Activated CD4-positive, alpha-beta T cell treated with anti-CD3 and anti-CD28 coated beads, Interleukin-2, amount 10 ng/mL, durations not matched to agents 7 days and 5 days (primary cell): Measurements from ENCODE around the gene PRKCZ. TPM values are rescaled to one million over a fixed set of nuclear protein-coding genes. Genes with fewer than 3 reads are reported as not detected.

Experiments
- CTCF ChIA-PET: fragments of 350-600 bp; sonication (Branson Sonifier 250); formaldehyde crosslinking; loops from one replicate; lab custom pipeline; 2021; ENCODE audit warnings: antibody characterized with exemption; lab: Charles Lee
- POLR2A ChIA-PET: fragments of 350-600 bp; sonication (Branson Sonifier 250); formaldehyde crosslinking; loops from one replicate; lab custom pipeline; 2021; ENCODE audit warnings: antibody characterized with exemption; lab: Charles Lee
- DNase-seq: peaks from one replicate; pipeline ENCODE4 v3.0.0-alpha.2; 2020
- H3K27ac Mint-ChIP-seq: one replicate; pipeline ENCODE4 v1.8.0; 2021; ENCODE audit warnings: mild to moderate bottlenecking, moderate library complexity, mixed read lengths
- H3K27me3 Mint-ChIP-seq: one replicate; pipeline ENCODE4 v1.8.0; 2021; ENCODE audit warnings: mixed read lengths
- H3K36me3 Mint-ChIP-seq: one replicate; pipeline ENCODE4 v1.8.0; 2021; ENCODE audit warnings: low read depth, mixed read lengths
- H3K4me1 Mint-ChIP-seq: one replicate; pipeline ENCODE4 v1.8.0; 2021; ENCODE audit warnings: mixed read lengths
- H3K4me3 Mint-ChIP-seq: one replicate; pipeline ENCODE4 v1.8.0; 2021; ENCODE audit warnings: mild to moderate bottlenecking, moderate library complexity, mixed read lengths
- H3K9me3 Mint-ChIP-seq: one replicate; pipeline ENCODE4 v1.8.0; 2021; ENCODE audit warnings: mixed read lengths
- total RNA-seq, 2 experiments: library from RNA; stranded (reverse); gene quantifications; one replicate each; pipeline ENCODE4 v1.2.3, GENCODE V29; 2021

PRKCZ gene
- total RNA-seq, 2 experiments from 2014 or later: 5.1 to 5.6 TPM

DNA sequence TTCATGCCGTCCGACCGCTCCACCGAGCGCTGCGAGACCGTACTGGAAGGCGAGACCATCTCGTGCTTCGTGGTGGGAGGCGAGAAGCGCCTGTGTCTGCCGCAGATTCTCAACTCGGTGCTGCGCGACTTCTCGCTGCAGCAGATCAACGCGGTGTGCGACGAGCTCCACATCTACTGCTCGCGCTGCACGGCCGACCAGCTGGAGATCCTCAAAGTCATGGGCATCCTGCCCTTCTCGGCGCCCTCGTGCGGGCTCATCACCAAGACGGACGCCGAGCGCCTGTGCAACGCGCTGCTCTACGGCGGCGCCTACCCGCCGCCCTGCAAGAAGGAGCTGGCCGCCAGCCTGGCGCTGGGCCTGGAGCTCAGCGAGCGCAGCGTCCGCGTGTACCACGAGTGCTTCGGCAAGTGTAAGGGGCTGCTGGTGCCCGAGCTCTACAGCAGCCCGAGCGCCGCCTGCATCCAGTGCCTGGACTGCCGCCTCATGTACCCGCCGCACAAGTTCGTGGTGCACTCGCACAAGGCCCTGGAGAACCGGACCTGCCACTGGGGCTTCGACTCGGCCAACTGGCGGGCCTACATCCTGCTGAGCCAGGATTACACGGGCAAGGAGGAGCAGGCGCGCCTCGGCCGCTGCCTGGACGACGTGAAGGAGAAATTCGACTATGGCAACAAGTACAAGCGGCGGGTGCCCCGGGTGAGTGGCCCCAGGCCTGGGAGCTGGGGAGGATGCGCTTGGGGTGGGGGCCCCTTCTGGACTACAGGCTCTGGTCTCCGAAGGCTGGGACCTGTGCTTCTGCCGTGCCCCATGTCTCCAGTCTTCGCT lies 179.0 kb downstream of the PRKCZ start:
- POLR2A ChIA-PET: interaction anchor here (0.6 to 1.0 kb wide), 2 partner anchors 30 to 87 kb away, joined by 3 read pairs; no protein-coding TSS in a partner anchor
- DNase-seq: peak; percentile 59
- peaks cover 3% of the 10 kb centered on the region for H3K27me3 Mint-ChIP-seq
- no peaks in the 10 kb centered on the region for H3K9me3 Mint-ChIP-seq
- peak overlapping the region; percentile 96 for H3K27ac Mint-ChIP-seq
- CTCF ChIA-PET: interaction anchor here (0.5 to 2.3 kb wide), 9 partner anchors 9 to 357 kb away, joined by 3 to 6 read pairs (median 3); no protein-coding TSS in a partner anchor
- H3K36me3 Mint-ChIP-seq: peaks cover 32% of the 10 kb centered on the region
- peaks cover 35% of the 10 kb centered on the region for H3K4me1 Mint-ChIP-seq
- H3K4me3 Mint-ChIP-seq: peak overlapping the region; percentile 90

DNA sequence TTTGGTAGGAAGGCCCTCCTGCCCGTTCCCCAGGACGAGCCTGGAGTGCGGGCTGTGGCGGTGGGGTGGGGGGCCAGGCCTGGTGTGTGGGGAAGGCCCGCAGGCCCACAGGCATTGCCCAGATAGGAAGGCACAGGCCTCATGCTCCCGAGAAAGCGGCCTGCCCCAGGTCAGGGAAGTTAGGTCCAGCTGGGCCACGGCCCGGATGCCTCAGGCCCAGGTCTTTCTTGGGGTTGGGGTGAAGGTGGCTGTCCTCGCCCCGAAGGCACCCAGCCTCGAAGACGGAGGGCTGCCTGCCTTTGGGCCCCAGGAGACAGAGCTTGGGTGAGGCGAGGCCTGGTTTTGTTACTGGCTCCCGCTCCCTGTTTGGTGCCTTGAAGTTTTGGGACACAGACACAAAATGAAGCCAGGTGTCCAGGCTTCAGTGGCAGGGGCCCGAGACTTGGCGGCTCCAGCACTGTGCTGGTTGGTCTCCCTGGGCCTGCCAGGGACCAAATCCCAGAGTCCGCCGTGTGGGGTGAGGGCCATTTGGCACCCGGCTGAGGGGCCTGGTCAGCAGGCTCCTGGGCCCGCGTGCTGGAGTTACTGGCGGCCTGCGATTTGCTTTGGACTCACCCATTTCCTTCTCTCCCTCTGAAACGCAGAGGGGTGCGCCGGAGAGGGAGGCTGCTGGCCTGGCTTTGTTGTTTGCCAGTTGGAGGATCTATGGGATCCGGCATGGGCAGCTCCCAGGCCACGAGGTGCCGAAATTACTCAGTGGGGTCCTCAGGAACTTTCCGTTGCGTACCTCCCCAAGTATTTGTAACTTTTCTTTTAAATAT lies 179.9 kb downstream of the PRKCZ start:
- POLR2A ChIA-PET: no interaction called here
- CTCF ChIA-PET: interaction anchor here (0.9 to 2.3 kb wide), 11 partner anchors 18 to 356 kb away, joined by 3 to 6 read pairs (median 3); partner anchors contain the start of gene FAAP20
- Mint-ChIP-seq H3K27ac (peak overlapping the region; percentile 96), H3K9me3 (no peaks in the 10 kb centered on the region), H3K4me1 (peaks cover 42% of the 10 kb centered on the region), H3K36me3 (peaks cover 32% of the 10 kb centered on the region), H3K4me3 (peak overlapping the region; percentile 90), H3K27me3 (peaks cover 3% of the 10 kb centered on the region)
- peak; percentile 23 for DNase-seq

DNA sequence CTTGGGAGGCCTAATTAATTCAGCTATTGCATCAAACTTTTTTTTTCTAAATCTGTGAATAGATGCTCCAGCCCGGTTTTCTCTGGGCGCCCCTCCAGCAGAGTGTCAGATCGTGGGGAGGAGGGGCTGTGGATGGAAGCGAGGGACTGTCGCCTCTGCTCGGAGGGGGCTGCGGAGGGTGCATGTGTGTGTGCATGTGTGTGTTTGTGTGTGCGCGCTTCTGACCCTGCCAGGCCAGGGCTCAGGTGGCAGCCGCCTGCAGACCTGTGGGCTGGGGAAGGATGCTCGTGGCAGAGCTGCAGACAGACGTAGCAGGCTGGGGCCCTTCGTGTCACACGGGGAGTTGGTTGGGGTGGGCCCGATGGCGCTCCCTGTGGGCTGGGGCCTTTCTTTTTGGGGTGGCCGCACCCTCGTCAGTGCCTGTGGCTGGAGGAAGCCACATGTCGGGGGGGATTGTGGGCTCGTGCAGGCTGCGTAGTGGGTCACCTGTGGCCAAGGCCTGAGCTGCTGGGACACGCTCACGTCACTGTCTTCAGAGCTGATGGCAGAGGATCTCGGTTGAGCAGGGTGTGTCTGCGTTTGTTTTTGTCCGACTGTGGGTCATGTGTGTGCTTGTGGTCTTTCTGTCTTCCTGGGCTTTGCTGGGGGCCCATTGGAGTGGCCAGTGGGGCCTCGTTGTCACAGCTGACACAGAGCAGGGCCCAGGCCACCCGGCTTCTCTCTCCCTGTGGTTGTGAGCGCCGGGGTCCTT lies 180.7 kb downstream of the PRKCZ start:
- peak overlapping the region; percentile 90 for H3K4me3 Mint-ChIP-seq
- peaks cover 3% of the 10 kb centered on the region for H3K27me3 Mint-ChIP-seq
- H3K4me1 Mint-ChIP-seq: peaks cover 51% of the 10 kb centered on the region
- H3K9me3 Mint-ChIP-seq: no peaks in the 10 kb centered on the region
- ChIA-PET CTCF (interaction anchor here (0.9 to 2.4 kb wide), 8 partner anchors 10 to 150 kb away, joined by 3 to 8 read pairs (median 3); partner anchors contain the start of gene FAAP20), POLR2A (no interaction called here)
- H3K36me3 Mint-ChIP-seq: peaks cover 37% of the 10 kb centered on the region
- peak overlapping the region; percentile 96 for H3K27ac Mint-ChIP-seq
- DNase-seq: peak; percentile 59

DNA sequence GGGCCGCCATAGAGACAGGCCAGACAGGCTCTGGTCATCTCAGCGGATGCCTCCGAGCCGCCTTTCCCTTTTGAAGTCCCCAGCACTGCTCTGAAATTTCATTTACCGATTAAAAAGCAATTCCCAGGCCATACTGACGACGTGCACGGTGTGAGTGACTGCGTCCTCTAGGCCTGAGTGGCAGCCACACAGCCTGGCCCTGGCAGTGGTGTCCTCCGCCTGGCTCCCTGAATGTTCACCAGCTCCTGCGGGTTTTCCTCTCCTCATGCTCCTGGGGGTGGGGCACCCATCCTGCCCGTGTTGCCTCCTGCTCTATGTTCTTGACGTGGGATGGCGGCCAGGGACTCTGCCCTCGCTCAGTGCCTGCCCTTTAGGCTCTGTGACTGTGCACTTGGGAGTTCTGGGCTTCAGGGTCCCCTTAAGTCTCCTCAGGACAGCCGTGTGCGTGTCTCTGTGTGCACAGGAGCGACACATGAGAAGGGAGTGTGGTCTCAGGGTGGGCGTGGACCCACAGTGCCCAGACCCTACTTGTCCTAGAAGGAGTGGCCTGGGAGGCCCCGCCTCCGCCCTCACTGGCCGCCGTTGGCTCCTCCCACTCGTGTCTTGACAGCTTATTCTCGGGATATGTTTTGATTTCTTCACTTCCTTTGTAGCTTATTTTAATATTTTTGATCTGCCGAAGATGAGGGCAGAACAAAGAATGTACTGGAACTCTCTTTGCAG lies 181.5 kb downstream of the PRKCZ start:
- H3K4me3 Mint-ChIP-seq: peak overlapping the region; percentile 90
- no peaks in the 10 kb centered on the region for H3K9me3 Mint-ChIP-seq
- peak overlapping the region; percentile 96 for H3K27ac Mint-ChIP-seq
- H3K4me1 Mint-ChIP-seq: peaks cover 56% of the 10 kb centered on the region
- POLR2A ChIA-PET: no interaction called here
- H3K36me3 Mint-ChIP-seq: peaks cover 39% of the 10 kb centered on the region
- H3K27me3 Mint-ChIP-seq: no peaks in the 10 kb centered on the region
- peak; percentile 80 for DNase-seq
- CTCF ChIA-PET: interaction anchor here (1.1 to 2.4 kb wide), 7 partner anchors 9 to 150 kb away, joined by 3 to 8 read pairs (median 4); partner anchors contain the start of gene FAAP20

DNA sequence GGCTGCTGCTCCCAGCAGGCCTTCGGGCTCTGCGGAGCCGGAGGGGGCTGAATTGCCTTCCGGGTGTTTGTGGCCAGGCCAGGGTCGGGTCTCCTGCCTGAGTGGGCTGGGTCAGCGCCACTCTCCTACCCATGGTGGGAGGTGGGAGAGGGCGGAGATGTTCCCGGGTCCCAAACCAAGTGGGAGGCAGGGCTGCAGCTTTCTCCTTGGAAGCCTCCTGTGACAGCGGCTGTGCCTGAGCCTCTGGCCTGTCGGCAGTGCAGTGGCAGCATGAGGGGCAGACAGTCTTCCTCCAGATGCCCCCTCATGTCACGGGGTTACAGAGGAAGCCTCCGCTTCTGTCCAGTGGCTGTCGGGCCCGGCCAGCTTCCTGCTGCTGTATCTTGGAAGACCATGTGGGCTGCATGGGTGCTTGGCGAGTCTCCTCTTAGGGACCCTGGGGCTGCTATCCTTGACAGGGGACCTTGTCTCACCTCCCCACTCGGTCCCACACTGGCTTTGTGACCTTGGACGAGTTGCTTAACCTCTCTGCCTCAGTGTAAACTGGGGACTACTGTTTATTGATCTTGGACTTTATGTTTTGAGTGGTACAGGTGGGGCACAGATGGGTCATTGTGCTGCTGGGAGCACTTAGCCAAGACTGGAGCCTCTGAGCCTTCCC lies 182.2 kb downstream of the PRKCZ start:
- Mint-ChIP-seq H3K27ac (peak overlapping the region; percentile 96), H3K9me3 (no peaks in the 10 kb centered on the region), H3K4me1 (peaks cover 63% of the 10 kb centered on the region), H3K36me3 (peaks cover 42% of the 10 kb centered on the region), H3K4me3 (peak overlapping the region; percentile 90), H3K27me3 (no peaks in the 10 kb centered on the region)
- ChIA-PET CTCF (interaction anchor here (0.7 to 2.8 kb wide), 7 partner anchors 8 to 149 kb away, joined by 3 to 14 read pairs (median 6); partner anchors contain the start of gene FAAP20), POLR2A (no interaction called here)
- DNase-seq: no peak

DNA sequence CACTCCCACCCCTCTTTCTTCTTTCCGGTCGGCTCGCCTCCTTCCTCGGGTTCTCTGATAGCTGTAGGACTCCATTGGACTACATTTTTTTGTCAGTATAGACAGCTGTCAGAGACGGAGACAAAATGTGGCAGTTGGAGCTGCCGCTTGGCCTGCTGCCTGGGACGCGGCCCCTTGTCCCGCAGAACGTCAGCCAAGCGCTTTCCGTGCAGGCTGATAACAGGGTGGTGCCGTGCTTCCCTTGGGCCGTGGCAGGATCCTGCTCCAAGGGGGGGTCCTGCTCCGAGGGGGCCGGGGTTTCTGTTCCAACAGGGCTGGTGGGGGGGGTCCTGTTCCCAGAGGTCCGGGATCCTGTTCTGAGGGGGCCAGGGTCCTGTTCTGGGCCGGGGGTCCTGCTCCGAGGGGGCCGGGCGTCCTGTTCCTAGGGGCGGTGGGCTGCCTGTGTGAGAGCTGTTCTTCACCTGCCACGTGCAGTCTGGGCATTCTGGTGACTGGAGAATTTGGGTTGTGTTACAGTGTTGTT lies 182.8 kb downstream of the PRKCZ start:
- Mint-ChIP-seq H3K4me3 (peak overlapping the region; percentile 90), H3K4me1 (peaks cover 66% of the 10 kb centered on the region), H3K27ac (peak overlapping the region; percentile 96), H3K36me3 (peaks cover 43% of the 10 kb centered on the region), H3K9me3 (no peaks in the 10 kb centered on the region), H3K27me3 (no peaks in the 10 kb centered on the region)
- no peak for DNase-seq
- POLR2A ChIA-PET: interaction anchor here (0.5 kb wide), 1 partner anchor 8 kb away, joined by 3 read pairs; no protein-coding TSS in a partner anchor
- CTCF ChIA-PET: interaction anchor here (0.7 to 2.9 kb wide), 8 partner anchors 8 to 149 kb away, joined by 3 to 15 read pairs (median 6); partner anchors contain the start of gene FAAP20

DNA sequence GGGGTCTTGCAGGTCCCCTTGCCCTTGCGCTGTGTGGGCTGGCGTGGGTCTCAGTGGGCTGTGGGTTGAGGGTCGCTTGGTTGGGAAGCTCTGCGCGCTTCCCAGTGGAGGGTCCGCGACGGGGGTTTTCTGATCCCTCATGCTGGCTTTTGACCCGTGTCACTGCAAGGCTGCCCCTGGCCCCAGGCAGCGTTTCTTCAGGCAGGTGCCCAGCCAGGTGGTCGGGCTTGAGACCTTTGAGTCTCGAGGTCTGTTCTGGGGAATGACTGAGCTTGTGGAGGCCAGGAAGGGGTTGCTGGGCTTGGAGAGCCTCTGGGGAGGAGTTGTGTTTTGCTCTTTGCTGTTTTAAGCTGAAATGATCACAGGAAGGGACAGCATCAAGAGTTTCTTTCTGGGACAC lies 183.3 kb downstream of the PRKCZ start:
- ChIA-PET CTCF (interaction anchor here (0.7 to 2.9 kb wide), 8 partner anchors 14 to 314 kb away, joined by 3 to 15 read pairs (median 5); partner anchors contain the start of gene FAAP20), POLR2A (interaction anchor here (0.5 kb wide), 1 partner anchor 7 kb away, joined by 3 read pairs; no protein-coding TSS in a partner anchor)
- peaks cover 66% of the 10 kb centered on the region for H3K4me1 Mint-ChIP-seq
- DNase-seq: no peak
- peaks cover 43% of the 10 kb centered on the region for H3K36me3 Mint-ChIP-seq
- no peaks in the 10 kb centered on the region for H3K27me3 Mint-ChIP-seq
- H3K4me3 Mint-ChIP-seq: peak overlapping the region; percentile 90
- H3K9me3 Mint-ChIP-seq: no peaks in the 10 kb centered on the region
- H3K27ac Mint-ChIP-seq: peak overlapping the region; percentile 81

DNA sequence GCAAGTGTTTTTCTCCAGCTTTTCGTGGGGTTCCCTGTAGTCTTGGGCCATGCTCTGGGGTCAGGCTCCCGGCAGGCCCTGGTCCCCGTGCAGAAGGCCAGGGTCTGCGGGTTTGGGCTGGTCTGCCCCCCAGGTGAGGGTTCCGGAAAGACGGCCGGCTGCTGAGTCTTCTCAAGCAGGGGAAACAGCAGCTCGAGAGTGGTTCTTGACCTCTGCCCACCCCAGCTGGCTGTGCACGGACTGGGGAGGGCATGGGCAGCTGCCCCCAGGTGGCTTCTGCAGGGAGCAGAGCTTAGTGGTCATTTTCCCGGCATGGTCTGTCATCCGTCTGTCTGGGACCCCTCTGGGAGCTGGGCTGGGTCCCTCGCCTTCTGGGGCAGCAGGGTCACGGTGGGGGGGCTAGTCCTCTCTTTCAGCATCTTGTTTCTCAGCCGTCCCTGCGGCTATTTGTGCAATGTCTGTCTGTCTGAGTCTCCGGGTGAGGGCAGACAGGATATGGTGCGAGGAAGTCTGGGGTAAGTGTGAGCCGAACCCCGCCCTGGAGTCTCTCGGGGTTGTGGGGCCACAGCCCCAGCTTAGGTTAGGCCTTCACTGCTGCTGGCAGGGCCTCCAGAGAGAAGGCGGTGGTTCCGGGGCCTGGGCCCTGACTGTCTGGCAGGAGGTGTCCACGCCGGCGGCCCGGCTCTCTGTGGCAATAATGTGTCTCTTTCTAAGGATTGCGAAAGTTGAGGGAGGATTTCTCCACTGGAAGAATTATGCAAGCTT lies 184.0 kb downstream of the PRKCZ start:
- POLR2A ChIA-PET: no interaction called here
- H3K4me3 Mint-ChIP-seq: peak overlapping the region; percentile 90
- no peaks in the 10 kb centered on the region for H3K9me3 Mint-ChIP-seq
- H3K4me1 Mint-ChIP-seq: peaks cover 70% of the 10 kb centered on the region
- H3K36me3 Mint-ChIP-seq: peaks cover 40% of the 10 kb centered on the region
- DNase-seq: peak; percentile 81
- no peaks in the 10 kb centered on the region for H3K27me3 Mint-ChIP-seq
- peak overlapping the region; percentile 92 for H3K27ac Mint-ChIP-seq
- CTCF ChIA-PET: interaction anchor here (0.6 to 2.9 kb wide), 11 partner anchors 14 to 313 kb away, joined by 3 to 15 read pairs (median 4); partner anchors contain the start of gene FAAP20

DNA sequence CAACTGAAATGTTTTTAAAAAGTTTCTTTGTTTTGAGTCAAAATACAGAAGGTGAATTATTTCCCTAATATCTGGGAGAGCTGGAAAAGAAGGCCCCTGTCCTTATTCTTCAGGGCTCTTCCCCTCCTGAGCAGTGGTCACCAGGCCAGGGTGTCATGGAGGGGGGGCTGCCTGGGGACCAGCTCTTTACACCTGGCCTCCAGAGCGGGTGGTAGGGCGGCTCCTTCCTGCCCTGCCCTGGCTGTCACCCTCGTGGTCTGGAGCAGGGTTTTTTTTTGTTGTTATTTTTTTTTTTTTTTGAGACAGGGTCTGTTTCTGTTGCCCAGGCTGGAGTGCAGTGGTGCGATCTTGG lies 184.5 kb downstream of the PRKCZ start:
- H3K36me3 Mint-ChIP-seq: peaks cover 35% of the 10 kb centered on the region
- no peaks in the 10 kb centered on the region for H3K9me3 Mint-ChIP-seq
- POLR2A ChIA-PET: no interaction called here

More for the DNA sequence above, 184.5 kb downstream of the PRKCZ start:
- DNase-seq: peak; percentile 41
- H3K27ac Mint-ChIP-seq: peak overlapping the region; percentile 92
- H3K4me1 Mint-ChIP-seq: peaks cover 75% of the 10 kb centered on the region
- CTCF ChIA-PET: interaction anchor here (0.6 to 2.9 kb wide), 8 partner anchors 16 to 147 kb away, joined by 3 to 15 read pairs (median 5); partner anchors contain the start of gene FAAP20
- peak overlapping the region; percentile 90 for H3K4me3 Mint-ChIP-seq
- H3K27me3 Mint-ChIP-seq: no peaks in the 10 kb centered on the region
